ENCODE data around the gene IMMP2L. TPM values are rescaled to one million over a fixed set of nuclear protein-coding genes. Genes with fewer than 3 reads are reported as not detected.
A peak's percentile ranks its signal among the peaks of the same experiment; 100 is the strongest.

The IMMP2L gene
- total RNA-seq, 4 donors from 2014 or later: 12.0 to 22.2 (median 17.5) TPM

DNA sequence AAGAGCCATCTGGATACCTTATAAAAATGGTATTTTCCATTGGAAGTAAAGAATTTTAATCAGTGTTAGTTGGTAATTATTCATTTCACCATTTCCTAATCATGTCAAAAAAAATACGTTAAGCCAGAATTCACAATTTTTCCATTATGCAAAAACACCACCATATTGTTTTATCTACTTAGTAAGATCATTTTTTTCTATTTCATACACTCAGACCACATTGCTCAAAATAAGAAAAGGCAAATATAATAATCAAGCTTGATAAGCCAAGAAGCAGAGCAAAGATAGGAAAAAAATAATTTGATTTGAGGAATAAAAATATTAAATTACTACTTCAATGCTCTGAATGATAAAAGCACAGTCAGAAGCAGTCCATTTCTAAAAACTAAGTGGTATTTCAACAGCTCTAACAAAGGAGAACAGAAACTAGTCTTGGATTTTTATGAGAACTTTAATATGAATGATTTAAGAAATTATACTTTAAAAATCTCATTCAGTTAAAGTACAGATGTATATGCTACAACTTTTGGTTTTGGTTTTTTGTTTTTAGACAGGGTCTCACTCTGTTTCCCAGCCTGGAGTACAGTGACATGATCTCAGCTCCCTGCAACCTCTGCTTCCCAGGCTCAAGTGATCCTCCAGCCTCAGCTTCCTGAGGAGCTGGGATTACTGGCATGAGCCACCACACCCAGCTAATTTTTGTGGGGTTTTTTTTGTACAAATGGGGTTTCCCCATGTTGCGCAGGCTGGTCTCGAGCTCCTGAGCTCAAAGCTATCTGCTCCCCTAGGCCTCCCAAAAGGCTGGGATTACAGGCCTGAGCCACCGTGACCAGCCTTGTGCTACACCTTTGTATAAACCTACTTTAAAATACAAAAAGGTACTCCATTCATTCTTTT lies 424.7 kb downstream of the IMMP2L start:
- WGBS: 63% methylated on average over 4 of the region's 4 CpGs
- H3K9me3 ChIP-seq: no peaks in the 10 kb centered on the region
- no peaks in the 10 kb centered on the region for H3K27me3 ChIP-seq
- H3K4me1 ChIP-seq: peaks cover 0 to 13% (median 4%) of the 10 kb centered on the region in 4 donors
- intact Hi-C loops (cut with DNase I): no loop called here
- TF ChIP-seq CTCF (IDR thresholded peaks at IDR 0.05) (no peak), EP300 (IDR thresholded peaks at IDR 0.05) (no peak), POLR2AphosphoS5 (IDR thresholded peaks at IDR 0.05) (no peak), POLR2A (IDR thresholded peaks at IDR 0.05; ENCODE audit: low read depth) (no peak)
- peak overlapping the region in 1 of 4 donors; percentile 17 for H3K27ac ChIP-seq (replicated peaks in 1 of 4)
- no peak overlapping the region for H3K4me3 ChIP-seq
- DNase-seq (ENCODE audit: extremely low spot score): no peak
- H3K36me3 ChIP-seq: no peaks in the 10 kb centered on the region

DNA sequence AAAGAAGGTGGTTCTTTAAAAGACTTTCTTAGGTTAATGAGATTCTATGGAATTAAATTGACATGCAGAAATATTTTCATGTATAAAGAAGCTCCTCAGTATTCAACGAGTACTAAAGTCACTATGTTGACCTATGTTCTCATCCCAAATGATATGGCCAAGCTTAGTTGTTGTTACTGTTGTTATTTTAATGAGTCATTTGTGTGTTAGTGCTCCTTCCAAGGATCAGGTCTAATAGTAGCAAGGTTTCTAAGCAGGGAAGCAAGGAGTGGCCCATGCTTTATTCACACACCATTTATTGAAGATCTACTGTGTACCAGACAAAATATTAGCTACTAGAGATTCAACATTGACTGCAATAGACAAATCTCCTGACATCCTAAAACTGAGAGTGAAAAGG lies 429.5 kb downstream of the IMMP2L start:
- intact Hi-C loops (cut with DNase I): no loop called here
- peaks cover 0 to 2% (median under 1%) of the 10 kb centered on the region in 4 donors for H3K4me1 ChIP-seq
- TF ChIP-seq POLR2AphosphoS5 (IDR thresholded peaks at IDR 0.05) (no peak), CTCF (IDR thresholded peaks at IDR 0.05) (no peak), POLR2A (IDR thresholded peaks at IDR 0.05; ENCODE audit: low read depth) (no peak), EP300 (IDR thresholded peaks at IDR 0.05) (no peak)
- WGBS: 74% methylated on average over 1 of the region's 1 CpG
- no peak for DNase-seq (ENCODE audit: extremely low spot score)
- H3K27me3 ChIP-seq: no peaks in the 10 kb centered on the region
- H3K27ac ChIP-seq (replicated peaks in 1 of 4): no peak overlapping the region
- no peaks in the 10 kb centered on the region for H3K36me3 ChIP-seq
- no peak overlapping the region for H3K4me3 ChIP-seq
- H3K9me3 ChIP-seq: no peaks in the 10 kb centered on the region

GRCh38 chr7:111129435-111129834 lies 432.9 kb downstream of the IMMP2L start:
- intact Hi-C loops (cut with DNase I): no loop called here
- Histone ChIP-seq H3K27me3 (no peaks in the 10 kb centered on the region), H3K36me3 (no peaks in the 10 kb centered on the region), H3K9me3 (no peaks in the 10 kb centered on the region), H3K27ac (replicated peaks in 1 of 4) (no peak overlapping the region), H3K4me1 (no peaks in the 10 kb centered on the region), H3K4me3 (no peak overlapping the region)
- no peak for TF ChIP-seq POLR2A (IDR thresholded peaks at IDR 0.05; ENCODE audit: low read depth)
- TF ChIP-seq EP300 (IDR thresholded peaks at IDR 0.05): no peak
- no peak for TF ChIP-seq POLR2AphosphoS5 (IDR thresholded peaks at IDR 0.05)
- TF ChIP-seq CTCF (IDR thresholded peaks at IDR 0.05): no peak
- WGBS: 97% methylated on average over 4 of the region's 4 CpGs
- no peak for DNase-seq (ENCODE audit: extremely low spot score)

DNA sequence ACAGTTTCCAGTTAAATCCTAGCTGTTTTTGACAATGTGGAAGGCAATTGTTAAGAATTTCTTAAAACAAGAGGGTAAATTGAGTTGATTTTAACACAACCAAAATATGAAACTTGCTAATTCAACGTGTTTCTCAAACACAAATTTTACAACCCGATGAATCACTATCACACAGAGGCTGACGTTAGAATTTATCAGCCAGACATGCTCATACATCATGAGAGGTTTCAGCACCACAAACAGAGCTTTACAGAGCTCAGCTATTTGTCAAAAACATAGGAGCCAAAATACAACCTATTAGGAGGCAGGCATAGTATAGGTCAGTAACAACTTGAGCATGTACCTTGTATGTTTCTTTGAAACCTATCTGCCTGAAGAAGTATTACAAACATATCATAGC lies 435.3 kb downstream of the IMMP2L start:
- Histone ChIP-seq H3K9me3 (no peaks in the 10 kb centered on the region), H3K27me3 (no peaks in the 10 kb centered on the region), H3K4me1 (no peaks in the 10 kb centered on the region), H3K27ac (replicated peaks in 1 of 4) (no peak overlapping the region), H3K4me3 (no peak overlapping the region), H3K36me3 (no peaks in the 10 kb centered on the region)
- WGBS: 43% methylated on average over 3 of the region's 3 CpGs
- no peak for TF ChIP-seq POLR2A (IDR thresholded peaks at IDR 0.05; ENCODE audit: low read depth)
- no peak for TF ChIP-seq CTCF (IDR thresholded peaks at IDR 0.05)
- no peak for TF ChIP-seq POLR2AphosphoS5 (IDR thresholded peaks at IDR 0.05)
- TF ChIP-seq EP300 (IDR thresholded peaks at IDR 0.05): no peak
- DNase-seq (ENCODE audit: extremely low spot score): no peak
- intact Hi-C loops (cut with DNase I): no loop called here

Data from esophagus muscularis mucosa (tissue), 4 donors.